Lower lobe of right lung (tissue), 2 donors: ENCODE data around the gene PTPRN2. TPM values are rescaled to one million over a fixed set of nuclear protein-coding genes. Genes with fewer than 3 reads are reported as not detected.

ENCODE experiments used
- ATAC-seq, 2 donors: fragments of 200-7000 bp; cut with Tn5 transposase; one replicate each; pipeline ENCODE4 v1.9.1; 2020 to 2022; ENCODE audit warnings: mild to moderate bottlenecking in 2 of 2, moderate library complexity in 2 of 2
- DNase-seq: peaks from one replicate; pipeline ENCODE4 v3.0.0-alpha.2; 2020
- H3K27ac ChIP-seq: fragments of 200-600 bp; one replicate; pipeline ENCODE4 v1.8.0; 2022
- H3K27me3 ChIP-seq: fragments of 200-600 bp; one replicate; pipeline ENCODE4 v1.8.0; 2022; ENCODE audit warnings: low read depth
- H3K36me3 ChIP-seq: fragments of 200-600 bp; one replicate; pipeline ENCODE4 v1.8.0; 2022; ENCODE audit warnings: mild to moderate bottlenecking
- H3K4me1 ChIP-seq: fragments of 200-600 bp; one replicate; pipeline ENCODE4 v1.8.0; 2022
- H3K4me3 ChIP-seq: fragments of 200-600 bp; one replicate; pipeline ENCODE4 v1.8.0; 2022; ENCODE audit warnings: mild to moderate bottlenecking
- H3K9me3 ChIP-seq: fragments of 200-600 bp; one replicate; pipeline ENCODE4 v1.8.0; 2022
- intact Hi-C: fragments of 100-400 bp; cut with DNase I; formaldehyde crosslinking; loops from one replicate; pipeline ENCODE4 v1.11.0; 2022
- total RNA-seq: library from RNA; stranded (reverse); fragmentation: NEBNext Ultra II Directional; extraction: Animal tissue kit (Norgen Biotek cat#: 25700); gene quantifications from one replicate; pipeline ENCODE4 v1.2.1, GENCODE V29; 2021
- TF ChIP-seq, protein P1 (sequence below): fragments of 200-600 bp; IDR thresholded peaks from one replicate; pipeline ENCODE4 v1.8.0; 2022; ENCODE audit warnings: antibody characterized with exemption, mild to moderate bottlenecking
- donor health status: DM: no; HTN: yes; CAD: no; lungs with severe emphysema.

Gene PTPRN2
- total RNA-seq, 1 donor from 2014 or later, result 6.8 TPM

DNA sequence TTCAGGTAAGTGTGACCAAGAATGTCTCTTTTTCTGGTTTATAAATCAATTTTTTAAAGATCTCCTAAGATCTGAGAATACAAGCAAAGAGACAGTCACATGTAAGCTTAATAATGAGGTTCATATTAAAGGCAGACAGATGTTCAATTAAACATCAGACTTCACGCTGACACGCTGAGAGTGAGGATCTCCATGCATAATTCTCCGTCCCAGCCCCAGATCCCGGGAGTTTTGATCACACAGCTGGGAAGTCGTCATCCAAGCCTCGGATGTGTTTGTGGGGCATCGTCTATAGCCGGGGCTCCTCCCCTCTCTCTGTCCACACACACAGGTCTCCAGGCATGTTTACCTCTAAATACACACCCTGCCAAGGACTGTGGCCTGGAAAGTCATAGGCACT is 223.2 kb downstream of the PTPRN2 start:
- no peak overlapping the region for H3K27ac ChIP-seq
- ATAC-seq (no peak), DNase-seq (no peak)
- H3K4me1 ChIP-seq, result no peaks in the 10 kb centered on the region
- no peaks in the 10 kb centered on the region for H3K9me3 ChIP-seq
- TF ChIP-seq, protein P1, sequence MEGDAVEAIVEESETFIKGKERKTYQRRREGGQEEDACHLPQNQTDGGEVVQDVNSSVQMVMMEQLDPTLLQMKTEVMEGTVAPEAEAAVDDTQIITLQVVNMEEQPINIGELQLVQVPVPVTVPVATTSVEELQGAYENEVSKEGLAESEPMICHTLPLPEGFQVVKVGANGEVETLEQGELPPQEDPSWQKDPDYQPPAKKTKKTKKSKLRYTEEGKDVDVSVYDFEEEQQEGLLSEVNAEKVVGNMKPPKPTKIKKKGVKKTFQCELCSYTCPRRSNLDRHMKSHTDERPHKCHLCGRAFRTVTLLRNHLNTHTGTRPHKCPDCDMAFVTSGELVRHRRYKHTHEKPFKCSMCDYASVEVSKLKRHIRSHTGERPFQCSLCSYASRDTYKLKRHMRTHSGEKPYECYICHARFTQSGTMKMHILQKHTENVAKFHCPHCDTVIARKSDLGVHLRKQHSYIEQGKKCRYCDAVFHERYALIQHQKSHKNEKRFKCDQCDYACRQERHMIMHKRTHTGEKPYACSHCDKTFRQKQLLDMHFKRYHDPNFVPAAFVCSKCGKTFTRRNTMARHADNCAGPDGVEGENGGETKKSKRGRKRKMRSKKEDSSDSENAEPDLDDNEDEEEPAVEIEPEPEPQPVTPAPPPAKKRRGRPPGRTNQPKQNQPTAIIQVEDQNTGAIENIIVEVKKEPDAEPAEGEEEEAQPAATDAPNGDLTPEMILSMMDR, result no peak
- intact Hi-C loops, result no loop called here
- no peaks in the 10 kb centered on the region for H3K36me3 ChIP-seq
- H3K27me3 ChIP-seq, result no peaks in the 10 kb centered on the region
- H3K4me3 ChIP-seq, result no peak overlapping the region

DNA sequence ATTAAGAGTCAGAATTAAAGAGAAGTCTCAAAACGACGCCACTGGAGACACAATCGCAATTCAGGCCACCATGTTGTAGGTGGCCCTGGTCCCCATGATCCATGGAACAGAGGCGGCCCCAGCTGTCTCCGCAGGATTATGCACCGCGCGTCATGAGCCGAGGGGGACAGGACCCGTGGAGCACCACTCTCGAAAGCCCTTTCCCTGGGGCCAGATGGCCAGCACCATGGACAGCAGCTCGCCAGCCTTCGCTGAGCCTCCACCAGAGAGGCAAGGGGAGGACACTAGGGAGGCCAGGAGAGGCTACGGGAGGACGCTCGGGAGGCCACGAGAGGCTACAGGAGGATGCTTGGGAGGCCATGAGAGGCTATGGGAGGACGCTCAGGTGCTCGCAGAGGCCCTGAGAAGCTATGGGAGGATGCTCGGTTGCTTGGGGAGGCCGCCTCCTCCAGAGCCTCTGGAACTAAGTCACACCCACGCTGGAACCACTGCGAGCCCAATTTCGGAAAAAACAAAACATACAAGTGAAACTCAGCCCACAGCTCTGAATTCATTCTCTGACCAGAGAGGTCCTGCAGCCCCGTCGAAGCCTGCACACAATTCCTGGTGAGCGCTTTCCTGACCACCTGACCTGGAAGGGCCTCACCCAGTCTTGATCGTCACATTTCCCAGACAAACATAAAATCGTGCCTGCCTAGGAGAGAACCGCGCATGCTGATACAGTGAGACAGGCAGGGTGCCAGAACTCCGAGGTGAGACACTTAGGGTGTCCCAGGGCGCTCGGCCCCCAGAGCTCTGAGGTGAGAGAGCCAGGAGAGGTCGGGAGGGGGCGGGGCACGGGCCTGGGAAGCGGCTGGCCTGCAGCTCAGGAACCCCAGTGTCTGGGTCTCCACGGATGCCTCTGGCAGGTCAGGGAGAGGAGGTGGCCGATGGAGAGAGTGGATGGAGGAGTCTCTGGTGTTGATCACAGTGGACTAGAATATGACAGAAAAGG is 224.4 kb downstream of the PTPRN2 start:
- H3K4me1 ChIP-seq, result no peaks in the 10 kb centered on the region
- H3K9me3 ChIP-seq, result no peaks in the 10 kb centered on the region
- ATAC-seq (no peak), DNase-seq (no peak)
- intact Hi-C loops, result no loop called here
- H3K36me3 ChIP-seq, result no peaks in the 10 kb centered on the region
- no peaks in the 10 kb centered on the region for H3K27me3 ChIP-seq
- no peak overlapping the region for H3K4me3 ChIP-seq
- H3K27ac ChIP-seq, result no peak overlapping the region
- TF ChIP-seq, protein P1, result no peak

DNA sequence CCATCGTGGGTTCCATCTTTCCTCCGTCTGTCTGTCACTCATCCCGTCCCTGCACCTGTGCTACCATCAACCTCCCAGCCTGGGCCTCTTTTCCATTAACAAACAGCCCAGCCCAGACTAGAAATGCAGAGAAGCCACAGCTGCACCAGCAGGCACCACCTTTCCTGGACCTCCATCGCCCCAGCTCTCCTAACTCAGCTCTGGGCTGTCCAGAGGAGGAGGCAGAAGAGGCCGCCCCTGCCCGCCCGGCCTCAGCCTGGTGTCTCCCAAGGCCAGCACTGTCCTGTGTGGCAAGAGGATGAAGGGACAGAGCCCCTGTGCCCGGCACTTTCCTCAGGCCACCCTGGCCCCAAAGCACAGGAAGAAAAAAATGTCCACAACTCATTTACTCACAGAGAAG is 225.6 kb downstream of the PTPRN2 start:
- H3K4me3 ChIP-seq, result no peak overlapping the region
- intact Hi-C loops, result no loop called here
- ATAC-seq (no peak), DNase-seq (no peak)
- H3K9me3 ChIP-seq, result no peaks in the 10 kb centered on the region
- no peaks in the 10 kb centered on the region for H3K27me3 ChIP-seq
- no peaks in the 10 kb centered on the region for H3K36me3 ChIP-seq
- H3K27ac ChIP-seq, result no peak overlapping the region
- TF ChIP-seq, protein P1, result no peak
- no peaks in the 10 kb centered on the region for H3K4me1 ChIP-seq

DNA sequence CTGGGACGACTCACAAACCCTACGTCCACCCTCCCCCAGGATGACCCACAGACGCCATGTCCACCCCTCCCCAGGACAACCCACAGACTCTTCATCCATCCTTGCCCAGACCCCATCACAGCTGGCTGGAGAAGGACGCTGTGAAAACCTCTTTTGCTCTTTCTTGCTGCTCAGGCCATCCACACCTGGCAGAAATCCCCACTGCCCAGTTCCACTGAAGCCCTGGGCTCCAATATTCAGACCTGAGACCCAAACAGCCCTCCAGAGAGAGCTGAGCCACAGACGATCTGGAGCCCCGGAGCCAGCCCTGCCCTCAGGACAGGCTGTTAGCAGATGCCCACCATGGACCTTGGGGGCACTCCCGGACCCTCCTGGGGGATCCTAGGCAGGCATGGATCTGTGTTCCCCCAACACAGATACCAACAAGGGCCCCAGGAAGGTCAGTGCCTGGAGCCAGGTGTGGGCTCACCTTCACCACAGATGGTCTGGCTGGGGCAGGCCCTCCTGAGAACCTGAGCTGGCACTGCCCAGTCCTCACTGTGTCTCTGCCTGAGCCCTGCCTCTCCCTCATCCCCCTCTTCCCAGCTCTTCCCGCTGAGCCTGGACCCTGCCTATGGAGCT is 226.2 kb downstream of the PTPRN2 start:
- H3K27ac ChIP-seq, result no peak overlapping the region
- no peaks in the 10 kb centered on the region for H3K36me3 ChIP-seq
- no peak overlapping the region for H3K4me3 ChIP-seq
- no peaks in the 10 kb centered on the region for H3K9me3 ChIP-seq
- H3K27me3 ChIP-seq, result no peaks in the 10 kb centered on the region
- no peak for ATAC-seq
- DNase-seq, result no peak
- TF ChIP-seq, protein P1, result no peak
- intact Hi-C loops, result no loop called here
- H3K4me1 ChIP-seq, result no peaks in the 10 kb centered on the region

DNA sequence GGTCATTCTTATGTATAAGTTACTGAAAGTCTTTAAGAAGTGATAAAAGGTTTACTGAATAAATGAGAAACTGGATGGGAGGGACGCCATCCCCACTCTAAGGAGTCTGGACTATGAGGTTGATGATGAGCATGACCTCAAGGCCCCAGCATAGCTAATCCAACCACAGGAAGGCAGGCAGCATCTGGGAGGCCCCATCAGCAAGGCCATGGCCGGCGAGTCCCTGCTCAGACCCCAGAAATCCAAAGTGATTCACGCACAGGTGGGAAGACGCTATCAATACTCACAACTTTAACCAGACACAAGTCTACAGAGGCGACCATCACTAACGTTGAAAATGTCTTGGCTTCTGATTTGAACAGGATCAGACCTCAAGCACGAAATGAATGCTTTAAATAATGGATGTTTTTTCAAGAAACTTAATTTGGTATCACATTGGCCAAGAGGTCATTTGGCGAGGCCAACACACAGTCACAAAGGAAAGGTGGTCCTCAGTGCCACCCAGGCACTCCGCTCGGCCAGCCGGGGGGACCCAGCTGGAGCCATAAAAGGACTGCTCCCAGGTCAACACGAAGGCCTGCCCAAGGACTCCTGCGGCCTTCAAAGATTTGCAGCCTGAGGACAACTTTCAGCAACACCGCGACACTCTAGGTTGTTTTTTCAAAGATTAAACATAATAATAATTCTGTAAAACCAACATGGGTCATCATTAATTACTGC is 228.5 kb downstream of the PTPRN2 start:
- Histone ChIP-seq H3K4me3 (no peak overlapping the region), H3K4me1 (no peaks in the 10 kb centered on the region), H3K36me3 (no peaks in the 10 kb centered on the region), H3K9me3 (peaks cover 7% of the 10 kb centered on the region), H3K27ac (no peak overlapping the region), H3K27me3 (no peaks in the 10 kb centered on the region)
- TF ChIP-seq, protein P1, result no peak
- ATAC-seq (no peak), DNase-seq (no peak)
- intact Hi-C loops, result no loop called here
